Vagina (tissue), 2 donors: ENCODE measurements around the gene EMX1. TPM values are rescaled to one million over a fixed set of nuclear protein-coding genes. Genes with fewer than 3 reads are reported as not detected.

Experiments used
- DNase-seq, 2 donors: peaks; one replicate each; pipeline ENCODE4 v3.0.0-alpha.2; 2017; ENCODE audit errors: extremely low spot score in 2 of 2
- H3K27ac ChIP-seq: fragments of 200-600 bp; sonication (generic); one replicate; pipeline ENCODE4 v1.5.1; 2019
- H3K27me3 ChIP-seq: fragments of 200-600 bp; sonication (generic); one replicate; pipeline ENCODE4 v1.5.1; 2019
- H3K36me3 ChIP-seq, 2 donors: fragments of 200-600 bp; sonication (generic); one replicate each; pipeline ENCODE4 v1.5.1; 2017 to 2019
- H3K4me1 ChIP-seq: fragments of 200-600 bp; sonication (generic); one replicate; pipeline ENCODE4 v1.5.1; 2019
- H3K4me3 ChIP-seq, 2 donors: fragments of 200-600 bp; sonication (generic); 1 replicate in 1 of 2; 2 replicates in 1 of 2; pipeline ENCODE4 v1.5.1; 2016 to 2019
- H3K9me3 ChIP-seq: fragments of 200-600 bp; sonication (generic); one replicate; pipeline ENCODE4 v1.5.1; 2019
- POLR2A ChIP-seq, 2 donors: fragments of 450-650 bp; IDR thresholded peaks; one replicate each; pipeline ENCODE4 v1.6.1; 2017; ENCODE audit warnings: antibody characterized with exemption in 2 of 2, mild to moderate bottlenecking in 2 of 2, moderate library complexity in 2 of 2
- POLR2AphosphoS5 ChIP-seq, 2 donors: sonication (generic); formaldehyde crosslinking; IDR thresholded peaks; one replicate each; pipeline ENCODE4 v1.9.0; 2017; ENCODE audit warnings: antibody characterized with exemption in 2 of 2, mild to moderate bottlenecking in 2 of 2, low read depth in 1 of 2; ENCODE audit not compliant: insufficient read depth in 1 of 2
- intact Hi-C: fragments of 100-400 bp; cut with DNase I; formaldehyde crosslinking; loops from one replicate; pipeline ENCODE4 v1.15.1; 2023
- total RNA-seq: library from RNA; depleted of rRNA; stranded (reverse); fragments of >200 nt; gene quantifications from one replicate; pipeline ENCODE4 v1.2.3, GENCODE V29; 2016
- TF ChIP-seq, protein P1 (sequence below), 3 experiments: fragments of 450-650 bp in 2 of 3; fragments of 200-600 bp in 1 of 3; sonication (generic) in 1 of 3; IDR thresholded peaks; one replicate each; pipeline ENCODE4 v1.5.1; 2017 to 2019; ENCODE audit warnings: antibody characterized with exemption in 3 of 3, mild to moderate bottlenecking in 2 of 3, moderate library complexity in 2 of 3

The EMX1 gene
- total RNA-seq, 1 donor from 2014 or later, result not detected

DNA sequence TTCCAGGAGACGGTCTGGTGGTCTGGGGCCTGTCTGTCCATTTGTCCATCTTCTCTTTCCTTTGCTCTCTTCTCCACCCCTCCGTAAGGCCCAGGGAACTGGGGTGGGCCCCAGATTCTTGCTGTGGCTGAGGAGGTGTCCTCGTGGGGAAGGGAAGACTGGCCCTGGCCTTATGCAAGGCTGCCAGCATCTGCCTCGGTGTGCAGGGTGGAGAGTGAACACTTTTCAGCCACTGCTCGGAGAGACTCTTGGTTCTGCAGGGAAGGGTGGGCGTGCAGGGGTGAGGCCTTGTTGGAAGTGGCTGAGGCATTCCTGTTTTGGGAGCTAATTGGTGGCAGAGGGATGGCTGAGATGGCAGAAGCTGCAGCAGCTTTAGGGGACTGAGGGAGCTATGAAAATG is 23.0 kb downstream of the EMX1 start:
- Histone ChIP-seq H3K9me3 (no peaks in the 10 kb centered on the region), H3K27ac (no peak overlapping the region), H3K4me3 (no peak overlapping the region), H3K27me3 (no peaks in the 10 kb centered on the region), H3K36me3 (no peaks in the 10 kb centered on the region), H3K4me1 (peaks cover 10% of the 10 kb centered on the region)
- TF ChIP-seq POLR2AphosphoS5 (IDR thresholded peaks at IDR 0.05; ENCODE audit: insufficient read depth in 1 of 2, low read depth in 1 of 2), result no peak
- TF ChIP-seq, protein P1, sequence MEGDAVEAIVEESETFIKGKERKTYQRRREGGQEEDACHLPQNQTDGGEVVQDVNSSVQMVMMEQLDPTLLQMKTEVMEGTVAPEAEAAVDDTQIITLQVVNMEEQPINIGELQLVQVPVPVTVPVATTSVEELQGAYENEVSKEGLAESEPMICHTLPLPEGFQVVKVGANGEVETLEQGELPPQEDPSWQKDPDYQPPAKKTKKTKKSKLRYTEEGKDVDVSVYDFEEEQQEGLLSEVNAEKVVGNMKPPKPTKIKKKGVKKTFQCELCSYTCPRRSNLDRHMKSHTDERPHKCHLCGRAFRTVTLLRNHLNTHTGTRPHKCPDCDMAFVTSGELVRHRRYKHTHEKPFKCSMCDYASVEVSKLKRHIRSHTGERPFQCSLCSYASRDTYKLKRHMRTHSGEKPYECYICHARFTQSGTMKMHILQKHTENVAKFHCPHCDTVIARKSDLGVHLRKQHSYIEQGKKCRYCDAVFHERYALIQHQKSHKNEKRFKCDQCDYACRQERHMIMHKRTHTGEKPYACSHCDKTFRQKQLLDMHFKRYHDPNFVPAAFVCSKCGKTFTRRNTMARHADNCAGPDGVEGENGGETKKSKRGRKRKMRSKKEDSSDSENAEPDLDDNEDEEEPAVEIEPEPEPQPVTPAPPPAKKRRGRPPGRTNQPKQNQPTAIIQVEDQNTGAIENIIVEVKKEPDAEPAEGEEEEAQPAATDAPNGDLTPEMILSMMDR (IDR thresholded peaks at IDR 0.05), result no peak
- no peak for TF ChIP-seq POLR2A (IDR thresholded peaks at IDR 0.05)
- intact Hi-C loops, result no loop called here
- DNase-seq, result no peak

DNA sequence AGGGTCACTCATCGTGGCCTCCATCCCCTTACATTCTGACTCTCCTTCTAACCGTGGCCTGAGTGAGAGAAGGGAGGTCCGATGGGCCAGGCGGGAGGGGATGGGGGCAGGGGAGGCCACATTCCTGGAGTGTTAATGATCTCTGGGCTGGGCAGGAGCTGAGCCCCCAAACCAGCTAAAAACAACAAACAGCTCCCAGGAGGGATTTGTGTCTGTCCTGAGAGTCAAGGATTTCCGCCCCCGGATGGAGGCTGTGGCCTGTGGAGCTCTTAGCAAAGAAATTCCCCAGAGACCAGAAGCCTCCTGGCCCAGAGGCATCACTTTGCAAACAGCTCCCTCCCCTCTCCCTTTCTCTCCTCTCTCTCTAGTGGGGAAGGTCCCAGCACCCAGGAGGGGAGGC is 23.5 kb downstream of the EMX1 start:
- H3K4me3 ChIP-seq, result no peak overlapping the region
- H3K4me1 ChIP-seq, result peaks cover 10% of the 10 kb centered on the region
- no peaks in the 10 kb centered on the region for H3K27me3 ChIP-seq
- H3K9me3 ChIP-seq, result no peaks in the 10 kb centered on the region
- H3K36me3 ChIP-seq, result no peaks in the 10 kb centered on the region
- TF ChIP-seq, protein P1 (IDR thresholded peaks at IDR 0.05), result no peak
- TF ChIP-seq POLR2AphosphoS5 (IDR thresholded peaks at IDR 0.05; ENCODE audit: insufficient read depth in 1 of 2, low read depth in 1 of 2) (no peak), POLR2A (IDR thresholded peaks at IDR 0.05) (no peak)
- H3K27ac ChIP-seq, result no peak overlapping the region
- no peak for DNase-seq
- intact Hi-C loops, result no loop called here

DNA sequence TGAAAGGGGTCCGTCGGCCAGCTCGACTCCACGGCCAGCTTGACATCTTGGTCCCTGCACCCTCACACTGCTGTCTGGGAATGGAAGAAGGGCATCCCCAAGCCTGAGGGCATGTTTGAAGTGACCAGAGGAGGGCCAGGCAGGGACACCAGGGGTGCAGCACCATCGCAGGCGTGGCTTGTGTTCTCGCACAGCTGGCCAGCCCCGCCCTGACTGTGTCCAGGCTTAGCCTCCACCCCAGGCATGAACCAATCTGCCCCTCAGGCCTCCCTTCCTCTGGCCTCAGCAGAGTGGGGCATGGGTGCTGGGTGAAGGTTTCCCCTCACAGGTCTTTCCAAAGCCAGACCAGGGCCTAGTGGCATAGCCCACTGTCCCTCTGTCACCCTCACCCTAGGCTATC is 25.0 kb downstream of the EMX1 start:
- no peaks in the 10 kb centered on the region for H3K36me3 ChIP-seq
- TF ChIP-seq, protein P1 (IDR thresholded peaks at IDR 0.05), result no peak
- TF ChIP-seq POLR2A (IDR thresholded peaks at IDR 0.05) (no peak), POLR2AphosphoS5 (IDR thresholded peaks at IDR 0.05; ENCODE audit: insufficient read depth in 1 of 2, low read depth in 1 of 2) (no peak)
- H3K27ac ChIP-seq, result no peak overlapping the region
- intact Hi-C loops, result no loop called here
- no peak overlapping the region for H3K4me3 ChIP-seq
- H3K27me3 ChIP-seq, result no peaks in the 10 kb centered on the region
- no peak for DNase-seq
- no peaks in the 10 kb centered on the region for H3K9me3 ChIP-seq
- H3K4me1 ChIP-seq, result peaks cover under 1% of the 10 kb centered on the region

DNA sequence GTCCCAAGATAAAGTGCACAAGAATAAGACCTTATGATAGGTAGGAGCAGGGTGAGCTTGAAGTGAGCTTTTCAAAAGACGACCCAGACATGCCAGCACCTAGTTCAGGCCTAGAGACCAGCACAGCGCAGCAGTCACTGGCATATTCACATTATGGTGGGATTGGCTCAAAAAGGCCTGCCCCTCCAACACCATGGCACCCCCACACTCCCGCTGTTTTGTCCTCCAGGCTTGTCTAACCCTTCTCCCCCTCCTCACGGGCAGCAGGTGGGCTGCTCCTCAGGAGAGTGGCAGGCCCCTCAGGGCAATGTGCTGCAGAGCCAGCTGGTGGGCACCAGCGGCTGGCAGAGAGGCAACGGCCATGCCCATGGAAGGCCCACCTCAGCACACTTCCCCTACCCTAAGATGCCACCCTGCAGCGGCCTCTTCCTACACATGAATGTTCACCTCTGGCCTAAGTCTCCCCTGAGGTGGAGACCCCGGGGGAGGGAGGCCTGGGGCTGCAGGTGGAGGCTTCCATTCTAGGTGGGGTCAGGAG is 25.6 kb downstream of the EMX1 start:
- Histone ChIP-seq H3K4me1 (no peaks in the 10 kb centered on the region), H3K36me3 (no peaks in the 10 kb centered on the region), H3K27ac (no peak overlapping the region), H3K27me3 (no peaks in the 10 kb centered on the region), H3K9me3 (no peaks in the 10 kb centered on the region), H3K4me3 (no peak overlapping the region)
- intact Hi-C loops, result no loop called here
- DNase-seq, result no peak
- TF ChIP-seq POLR2AphosphoS5 (IDR thresholded peaks at IDR 0.05; ENCODE audit: insufficient read depth in 1 of 2, low read depth in 1 of 2) (no peak), POLR2A (IDR thresholded peaks at IDR 0.05) (no peak)
- TF ChIP-seq, protein P1 (IDR thresholded peaks at IDR 0.05), result no peak

DNA sequence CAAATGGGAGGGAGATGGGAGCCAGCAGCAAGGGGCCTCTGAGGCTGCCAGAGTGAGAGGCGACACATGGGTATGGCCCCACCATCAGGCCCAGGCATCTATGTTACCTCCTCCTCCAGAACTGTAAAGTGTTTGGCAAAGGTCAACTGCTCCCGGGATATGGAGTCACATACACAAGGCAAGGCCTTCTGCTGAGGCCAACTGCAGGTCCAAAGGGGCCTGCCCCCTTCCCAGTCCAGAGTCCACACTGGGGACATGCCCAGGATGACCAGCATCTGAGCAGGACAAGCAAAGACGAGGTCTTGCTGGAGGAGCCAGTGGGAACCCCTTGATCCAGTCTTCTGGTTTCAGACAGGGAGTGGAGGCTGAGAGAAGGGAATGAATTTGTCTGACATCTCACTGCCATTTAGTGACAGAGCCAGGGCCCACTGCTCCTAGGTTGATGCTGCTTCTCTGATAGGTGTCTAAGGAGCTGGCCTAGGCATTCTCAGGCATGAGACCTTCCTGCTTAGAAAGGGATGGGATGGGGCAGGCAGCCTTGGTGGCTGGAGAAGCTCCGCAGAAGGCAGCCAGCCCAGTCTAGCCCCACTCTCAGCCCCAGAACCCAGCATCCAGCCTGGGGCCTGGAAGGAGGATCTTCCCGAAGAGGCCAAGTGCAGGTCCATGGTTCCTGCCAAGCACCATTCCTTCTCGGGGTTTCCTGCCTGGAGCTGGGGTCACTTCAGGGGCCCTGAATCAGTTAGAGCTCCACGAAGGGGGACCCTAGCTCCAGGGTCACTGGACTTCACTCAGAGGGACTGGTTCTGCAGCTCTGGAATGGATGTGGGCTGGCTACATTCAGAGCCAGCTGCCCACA is 26.4 kb downstream of the EMX1 start:
- no peaks in the 10 kb centered on the region for H3K4me1 ChIP-seq
- no peaks in the 10 kb centered on the region for H3K9me3 ChIP-seq
- no peak for TF ChIP-seq POLR2A (IDR thresholded peaks at IDR 0.05)
- TF ChIP-seq, protein P1 (IDR thresholded peaks at IDR 0.05), result no peak
- no peaks in the 10 kb centered on the region for H3K36me3 ChIP-seq
- H3K27me3 ChIP-seq, result no peaks in the 10 kb centered on the region
- no peak overlapping the region for H3K4me3 ChIP-seq
- no peak for DNase-seq
- intact Hi-C loops, result no loop called here
- no peak overlapping the region for H3K27ac ChIP-seq
